ENCODE measurements around the gene DDR1. TPM values are rescaled to one million over a fixed set of nuclear protein-coding genes. Genes with fewer than 3 reads are reported as not detected.

The DDR1 gene
- total RNA-seq, 1 experiment from 2014 or later, result 230 TPM

DNA sequence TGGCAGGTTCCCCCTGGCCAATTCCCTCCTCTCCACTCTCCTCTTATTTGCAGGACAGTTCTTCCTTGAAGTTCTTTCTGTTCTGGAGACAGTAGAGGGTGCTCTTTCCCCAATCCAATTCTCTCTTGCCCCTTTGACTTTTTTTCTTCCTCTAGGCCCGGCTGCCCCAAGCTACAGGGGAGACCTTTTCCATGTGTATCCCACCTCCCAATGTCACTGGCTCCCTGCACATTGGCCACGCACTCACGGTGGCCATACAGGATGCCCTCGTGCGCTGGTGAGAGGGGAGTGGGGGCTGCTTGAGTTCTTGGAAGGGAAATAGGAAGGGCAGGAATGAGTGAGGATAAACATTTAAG is 31.2 kb downstream of the DDR1 start:
- TF ChIP-seq GABPB1 (CRISPR knock-in tag; IDR thresholded peaks at IDR 0.05) (0 out of 2 replicates have a peak, but pooled peaks have one; percentile 5), IRF2 (CRISPR knock-in tag; IDR thresholded peaks at IDR 0.05; ENCODE audit: borderline replicate concordance, low read depth) (no peak), FOXJ3 (CRISPR knock-in tag; IDR thresholded peaks at IDR 0.05; ENCODE audit: borderline replicate concordance) (no peak)
- TF ChIP-seq, protein P1, sequence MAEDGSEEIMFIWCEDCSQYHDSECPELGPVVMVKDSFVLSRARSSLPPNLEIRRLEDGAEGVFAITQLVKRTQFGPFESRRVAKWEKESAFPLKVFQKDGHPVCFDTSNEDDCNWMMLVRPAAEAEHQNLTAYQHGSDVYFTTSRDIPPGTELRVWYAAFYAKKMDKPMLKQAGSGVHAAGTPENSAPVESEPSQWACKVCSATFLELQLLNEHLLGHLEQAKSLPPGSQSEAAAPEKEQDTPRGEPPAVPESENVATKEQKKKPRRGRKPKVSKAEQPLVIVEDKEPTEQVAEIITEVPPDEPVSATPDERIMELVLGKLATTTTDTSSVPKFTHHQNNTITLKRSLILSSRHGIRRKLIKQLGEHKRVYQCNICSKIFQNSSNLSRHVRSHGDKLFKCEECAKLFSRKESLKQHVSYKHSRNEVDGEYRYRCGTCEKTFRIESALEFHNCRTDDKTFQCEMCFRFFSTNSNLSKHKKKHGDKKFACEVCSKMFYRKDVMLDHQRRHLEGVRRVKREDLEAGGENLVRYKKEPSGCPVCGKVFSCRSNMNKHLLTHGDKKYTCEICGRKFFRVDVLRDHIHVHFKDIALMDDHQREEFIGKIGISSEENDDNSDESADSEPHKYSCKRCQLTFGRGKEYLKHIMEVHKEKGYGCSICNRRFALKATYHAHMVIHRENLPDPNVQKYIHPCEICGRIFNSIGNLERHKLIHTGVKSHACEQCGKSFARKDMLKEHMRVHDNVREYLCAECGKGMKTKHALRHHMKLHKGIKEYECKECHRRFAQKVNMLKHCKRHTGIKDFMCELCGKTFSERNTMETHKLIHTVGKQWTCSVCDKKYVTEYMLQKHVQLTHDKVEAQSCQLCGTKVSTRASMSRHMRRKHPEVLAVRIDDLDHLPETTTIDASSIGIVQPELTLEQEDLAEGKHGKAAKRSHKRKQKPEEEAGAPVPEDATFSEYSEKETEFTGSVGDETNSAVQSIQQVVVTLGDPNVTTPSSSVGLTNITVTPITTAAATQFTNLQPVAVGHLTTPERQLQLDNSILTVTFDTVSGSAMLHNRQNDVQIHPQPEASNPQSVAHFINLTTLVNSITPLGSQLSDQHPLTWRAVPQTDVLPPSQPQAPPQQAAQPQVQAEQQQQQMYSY (CRISPR knock-in tag; IDR thresholded peaks at IDR 0.05), result no peak
- TF ChIP-seq, protein P2, sequence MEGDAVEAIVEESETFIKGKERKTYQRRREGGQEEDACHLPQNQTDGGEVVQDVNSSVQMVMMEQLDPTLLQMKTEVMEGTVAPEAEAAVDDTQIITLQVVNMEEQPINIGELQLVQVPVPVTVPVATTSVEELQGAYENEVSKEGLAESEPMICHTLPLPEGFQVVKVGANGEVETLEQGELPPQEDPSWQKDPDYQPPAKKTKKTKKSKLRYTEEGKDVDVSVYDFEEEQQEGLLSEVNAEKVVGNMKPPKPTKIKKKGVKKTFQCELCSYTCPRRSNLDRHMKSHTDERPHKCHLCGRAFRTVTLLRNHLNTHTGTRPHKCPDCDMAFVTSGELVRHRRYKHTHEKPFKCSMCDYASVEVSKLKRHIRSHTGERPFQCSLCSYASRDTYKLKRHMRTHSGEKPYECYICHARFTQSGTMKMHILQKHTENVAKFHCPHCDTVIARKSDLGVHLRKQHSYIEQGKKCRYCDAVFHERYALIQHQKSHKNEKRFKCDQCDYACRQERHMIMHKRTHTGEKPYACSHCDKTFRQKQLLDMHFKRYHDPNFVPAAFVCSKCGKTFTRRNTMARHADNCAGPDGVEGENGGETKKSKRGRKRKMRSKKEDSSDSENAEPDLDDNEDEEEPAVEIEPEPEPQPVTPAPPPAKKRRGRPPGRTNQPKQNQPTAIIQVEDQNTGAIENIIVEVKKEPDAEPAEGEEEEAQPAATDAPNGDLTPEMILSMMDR (IDR thresholded peaks at IDR 0.05), result 0 out of 2 replicates have a peak, but pooled peaks have one; percentile 20
- TF ChIP-seq, protein P3, sequence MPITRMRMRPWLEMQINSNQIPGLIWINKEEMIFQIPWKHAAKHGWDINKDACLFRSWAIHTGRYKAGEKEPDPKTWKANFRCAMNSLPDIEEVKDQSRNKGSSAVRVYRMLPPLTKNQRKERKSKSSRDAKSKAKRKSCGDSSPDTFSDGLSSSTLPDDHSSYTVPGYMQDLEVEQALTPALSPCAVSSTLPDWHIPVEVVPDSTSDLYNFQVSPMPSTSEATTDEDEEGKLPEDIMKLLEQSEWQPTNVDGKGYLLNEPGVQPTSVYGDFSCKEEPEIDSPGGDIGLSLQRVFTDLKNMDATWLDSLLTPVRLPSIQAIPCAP (CRISPR knock-in tag; IDR thresholded peaks at IDR 0.05), result no peak
- peak; percentile 62 for ATAC-seq
- no peaks in the 10 kb centered on the region for H3K27me3 Mint-ChIP-seq (ENCODE audit: low read depth)
- H3K4me3 Mint-ChIP-seq, result peak overlapping the region; percentile 54
- ChIA-PET CTCF (interaction anchor here (0.6 to 6.4 kb wide), 40 partner anchors 9 to 430 kb away, joined by 3 to 124 read pairs (median 5); partner anchors contain the start of genes DDR1, MUCL3, PSORS1C1 and SFTA2), POLR2A (interaction anchor here (1.0 to 1.4 kb wide), 2 partner anchors 35 to 155 kb away, joined by 4 read pairs; no protein-coding TSS in a partner anchor)
- H3K9me3 Mint-ChIP-seq, result no peaks in the 10 kb centered on the region
- DNase-seq (ENCODE audit: low spot score), result peak; percentile 29
- peaks cover 57% of the 10 kb centered on the region for H3K36me3 Mint-ChIP-seq
- peak overlapping the region; percentile 85 for H3K27ac Mint-ChIP-seq
- H3K4me1 Mint-ChIP-seq, result peaks cover 22% of the 10 kb centered on the region

DNA sequence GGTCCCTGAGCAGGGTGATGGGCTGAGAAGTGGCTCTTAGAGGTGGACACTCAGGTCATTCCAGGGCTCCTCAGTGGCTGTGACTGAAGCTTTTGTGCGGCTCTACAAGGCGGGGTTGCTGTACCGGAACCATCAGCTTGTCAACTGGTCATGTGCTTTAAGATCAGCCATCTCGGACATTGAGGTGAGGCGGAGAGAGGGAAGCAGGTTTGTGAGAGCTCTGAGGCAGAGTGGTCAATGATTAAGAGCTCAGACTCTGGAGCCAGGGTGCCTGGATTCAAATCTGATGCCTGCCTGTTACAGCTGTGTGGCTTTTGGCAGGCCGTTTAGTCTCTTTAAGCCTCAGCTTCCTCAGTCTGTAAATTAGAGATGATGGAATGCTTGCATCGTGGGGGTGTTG is 32.7 kb downstream of the DDR1 start:
- CTCF ChIA-PET, result interaction anchor here (1.1 to 6.4 kb wide), 7 partner anchors 95 to 170 kb away, joined by 3 to 124 read pairs (median 5); no protein-coding TSS in a partner anchor
- peaks cover 51% of the 10 kb centered on the region for H3K36me3 Mint-ChIP-seq
- H3K27me3 Mint-ChIP-seq (ENCODE audit: low read depth), result no peaks in the 10 kb centered on the region
- no peak for ATAC-seq
- POLR2A ChIA-PET, result interaction anchor here (0.7 to 1.4 kb wide), 2 partner anchors 32 to 36 kb away, joined by 3 to 4 read pairs; no protein-coding TSS in a partner anchor
- H3K4me1 Mint-ChIP-seq, result peaks cover 22% of the 10 kb centered on the region
- no peak overlapping the region for H3K27ac Mint-ChIP-seq
- no peaks in the 10 kb centered on the region for H3K9me3 Mint-ChIP-seq
- no peak for DNase-seq (ENCODE audit: low spot score)
- TF ChIP-seq ZNF416 (CRISPR knock-in tag; IDR thresholded peaks at IDR 0.05), result no peak
- TF ChIP-seq, protein P4, sequence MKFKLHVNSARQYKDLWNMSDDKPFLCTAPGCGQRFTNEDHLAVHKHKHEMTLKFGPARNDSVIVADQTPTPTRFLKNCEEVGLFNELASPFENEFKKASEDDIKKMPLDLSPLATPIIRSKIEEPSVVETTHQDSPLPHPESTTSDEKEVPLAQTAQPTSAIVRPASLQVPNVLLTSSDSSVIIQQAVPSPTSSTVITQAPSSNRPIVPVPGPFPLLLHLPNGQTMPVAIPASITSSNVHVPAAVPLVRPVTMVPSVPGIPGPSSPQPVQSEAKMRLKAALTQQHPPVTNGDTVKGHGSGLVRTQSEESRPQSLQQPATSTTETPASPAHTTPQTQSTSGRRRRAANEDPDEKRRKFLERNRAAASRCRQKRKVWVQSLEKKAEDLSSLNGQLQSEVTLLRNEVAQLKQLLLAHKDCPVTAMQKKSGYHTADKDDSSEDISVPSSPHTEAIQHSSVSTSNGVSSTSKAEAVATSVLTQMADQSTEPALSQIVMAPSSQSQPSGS (CRISPR knock-in tag; IDR thresholded peaks at IDR 0.05; ENCODE audit: borderline replicate concordance, low read depth), result no peak
- TF ChIP-seq GRHL2 (CRISPR knock-in tag; IDR thresholded peaks at IDR 0.05; ENCODE audit: insufficient replicate concordance, severe bottlenecking), result no peak
- TF ChIP-seq, protein P5, sequence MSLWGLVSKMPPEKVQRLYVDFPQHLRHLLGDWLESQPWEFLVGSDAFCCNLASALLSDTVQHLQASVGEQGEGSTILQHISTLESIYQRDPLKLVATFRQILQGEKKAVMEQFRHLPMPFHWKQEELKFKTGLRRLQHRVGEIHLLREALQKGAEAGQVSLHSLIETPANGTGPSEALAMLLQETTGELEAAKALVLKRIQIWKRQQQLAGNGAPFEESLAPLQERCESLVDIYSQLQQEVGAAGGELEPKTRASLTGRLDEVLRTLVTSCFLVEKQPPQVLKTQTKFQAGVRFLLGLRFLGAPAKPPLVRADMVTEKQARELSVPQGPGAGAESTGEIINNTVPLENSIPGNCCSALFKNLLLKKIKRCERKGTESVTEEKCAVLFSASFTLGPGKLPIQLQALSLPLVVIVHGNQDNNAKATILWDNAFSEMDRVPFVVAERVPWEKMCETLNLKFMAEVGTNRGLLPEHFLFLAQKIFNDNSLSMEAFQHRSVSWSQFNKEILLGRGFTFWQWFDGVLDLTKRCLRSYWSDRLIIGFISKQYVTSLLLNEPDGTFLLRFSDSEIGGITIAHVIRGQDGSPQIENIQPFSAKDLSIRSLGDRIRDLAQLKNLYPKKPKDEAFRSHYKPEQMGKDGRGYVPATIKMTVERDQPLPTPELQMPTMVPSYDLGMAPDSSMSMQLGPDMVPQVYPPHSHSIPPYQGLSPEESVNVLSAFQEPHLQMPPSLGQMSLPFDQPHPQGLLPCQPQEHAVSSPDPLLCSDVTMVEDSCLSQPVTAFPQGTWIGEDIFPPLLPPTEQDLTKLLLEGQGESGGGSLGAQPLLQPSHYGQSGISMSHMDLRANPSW (CRISPR knock-in tag; conservative IDR thresholded peaks at IDR 0.05; ENCODE audit: low read depth), result no peak
- TF ChIP-seq, protein P6, sequence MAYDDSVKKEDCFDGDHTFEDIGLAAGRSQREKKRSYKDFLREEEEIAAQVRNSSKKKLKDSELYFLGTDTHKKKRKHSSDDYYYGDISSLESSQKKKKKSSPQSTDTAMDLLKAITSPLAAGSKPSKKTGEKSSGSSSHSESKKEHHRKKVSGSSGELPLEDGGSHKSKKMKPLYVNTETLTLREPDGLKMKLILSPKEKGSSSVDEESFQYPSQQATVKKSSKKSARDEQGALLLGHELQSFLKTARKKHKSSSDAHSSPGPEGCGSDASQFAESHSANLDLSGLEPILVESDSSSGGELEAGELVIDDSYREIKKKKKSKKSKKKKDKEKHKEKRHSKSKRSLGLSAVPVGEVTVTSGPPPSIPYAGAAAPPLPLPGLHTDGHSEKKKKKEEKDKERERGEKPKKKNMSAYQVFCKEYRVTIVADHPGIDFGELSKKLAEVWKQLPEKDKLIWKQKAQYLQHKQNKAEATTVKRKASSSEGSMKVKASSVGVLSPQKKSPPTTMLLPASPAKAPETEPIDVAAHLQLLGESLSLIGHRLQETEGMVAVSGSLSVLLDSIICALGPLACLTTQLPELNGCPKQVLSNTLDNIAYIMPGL (CRISPR knock-in tag; IDR thresholded peaks at IDR 0.05), result no peak
- H3K4me3 Mint-ChIP-seq, result no peak overlapping the region
